ENCODE results near the gene MAP1S. TPM values are rescaled to one million over a fixed set of nuclear protein-coding genes. Genes with fewer than 3 reads are reported as not detected.

The MAP1S gene
- 56.5 and 63.1 TPM in 2 replicates for total RNA-seq
- long read RNA-seq, result 0 reads

GRCh38 chr19:17718947-17719711 lies at the start of gene MAP1S:
TSS of gene MAP1S (plus strand) at chr19:17719480. CDS start at chr19:17719503, 23 bp downstream.
- TF ChIP-seq CTCF (IDR thresholded peaks at IDR 0.05), result no peak
- H3K36me3 Mint-ChIP-seq (ENCODE audit: unreplicated experiment), result peaks cover 1% of the 10 kb centered on the region
- H3K9me3 Mint-ChIP-seq (ENCODE audit: unreplicated experiment), result no peaks in the 10 kb centered on the region
- peak; percentile 88 for DNase-seq (ENCODE audit: extremely low spot score, unreplicated experiment)
- H3K4me3 Mint-ChIP-seq (ENCODE audit: unreplicated experiment), result peak within 1 kb of the TSS; percentile 83
- peak within 1 kb of the TSS; percentile 74 for H3K27ac Mint-ChIP-seq (ENCODE audit: unreplicated experiment)
- no peaks in the 10 kb centered on the region for H3K27me3 Mint-ChIP-seq (ENCODE audit: unreplicated experiment)
- peaks cover 31% of the 10 kb centered on the region for H3K4me1 Mint-ChIP-seq (ENCODE audit: unreplicated experiment)

DNA sequence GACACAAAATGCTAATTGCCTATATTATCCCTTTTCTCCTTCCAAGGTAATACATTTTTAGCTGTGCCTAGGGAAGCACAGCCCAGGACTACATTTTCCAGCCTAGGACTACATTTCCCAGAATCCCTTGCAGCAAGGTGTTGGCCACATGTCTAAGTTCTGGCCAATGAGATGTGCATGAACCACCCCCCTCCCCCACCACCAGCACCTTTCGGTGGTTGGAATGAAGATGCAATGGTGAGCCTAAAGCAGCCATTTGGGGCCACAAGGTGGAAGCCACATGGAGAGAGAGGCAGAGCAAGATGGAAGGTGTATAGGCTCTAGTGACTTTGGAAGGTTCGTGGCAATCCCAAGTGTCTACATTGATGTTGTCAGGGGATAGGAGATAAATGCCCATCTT lies 47.4 kb upstream of the MAP1S start:
- H3K36me3 Mint-ChIP-seq (ENCODE audit: unreplicated experiment), result no peaks in the 10 kb centered on the region
- no peak overlapping the region for H3K4me3 Mint-ChIP-seq (ENCODE audit: unreplicated experiment)
- TF ChIP-seq CTCF (IDR thresholded peaks at IDR 0.05), result no peak
- H3K27ac Mint-ChIP-seq (ENCODE audit: unreplicated experiment), result no peak overlapping the region
- no peaks in the 10 kb centered on the region for H3K9me3 Mint-ChIP-seq (ENCODE audit: unreplicated experiment)
- peaks cover 2% of the 10 kb centered on the region for H3K27me3 Mint-ChIP-seq (ENCODE audit: unreplicated experiment)
- DNase-seq (ENCODE audit: extremely low spot score, unreplicated experiment), result no peak
- peaks cover 2% of the 10 kb centered on the region for H3K4me1 Mint-ChIP-seq (ENCODE audit: unreplicated experiment)

GRCh38 chr19:17673937-17674799 lies 45.1 kb upstream of the MAP1S start:
- DNase-seq (ENCODE audit: extremely low spot score, unreplicated experiment), result no peak
- no peaks in the 10 kb centered on the region for H3K36me3 Mint-ChIP-seq (ENCODE audit: unreplicated experiment)
- peaks cover 6% of the 10 kb centered on the region for H3K4me1 Mint-ChIP-seq (ENCODE audit: unreplicated experiment)
- H3K27ac Mint-ChIP-seq (ENCODE audit: unreplicated experiment), result no peak overlapping the region
- TF ChIP-seq CTCF (IDR thresholded peaks at IDR 0.05), result no peak
- no peaks in the 10 kb centered on the region for H3K9me3 Mint-ChIP-seq (ENCODE audit: unreplicated experiment)
- H3K4me3 Mint-ChIP-seq (ENCODE audit: unreplicated experiment), result no peak overlapping the region
- H3K27me3 Mint-ChIP-seq (ENCODE audit: unreplicated experiment), result peaks cover 2% of the 10 kb centered on the region

DNA sequence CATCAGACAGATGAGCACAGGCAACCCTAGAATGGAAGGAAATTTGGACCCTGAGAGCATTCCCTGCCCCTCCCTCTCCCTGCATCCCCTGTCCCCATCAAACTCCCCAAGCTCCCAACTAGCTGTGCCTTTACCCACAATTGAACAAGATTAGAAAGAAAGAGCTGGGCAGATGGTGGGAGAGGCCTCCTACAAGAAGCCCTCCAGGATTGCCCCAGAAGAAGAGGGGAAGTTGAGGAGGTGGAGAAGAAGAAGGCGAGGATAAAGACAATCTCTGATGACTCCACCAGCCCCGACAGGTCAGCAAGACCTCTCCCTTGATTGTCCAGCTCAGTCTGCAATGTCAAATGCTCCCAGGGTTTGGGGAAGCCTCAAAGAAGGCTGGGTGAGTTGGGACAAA lies 43.0 kb upstream of the MAP1S start:
- no peak overlapping the region for H3K4me3 Mint-ChIP-seq (ENCODE audit: unreplicated experiment)
- no peak for TF ChIP-seq CTCF (IDR thresholded peaks at IDR 0.05)
- H3K27ac Mint-ChIP-seq (ENCODE audit: unreplicated experiment), result no peak overlapping the region
- H3K27me3 Mint-ChIP-seq (ENCODE audit: unreplicated experiment), result peaks cover 2% of the 10 kb centered on the region
- H3K36me3 Mint-ChIP-seq (ENCODE audit: unreplicated experiment), result no peaks in the 10 kb centered on the region
- DNase-seq (ENCODE audit: extremely low spot score, unreplicated experiment), result no peak
- H3K9me3 Mint-ChIP-seq (ENCODE audit: unreplicated experiment), result no peaks in the 10 kb centered on the region
- peaks cover 22% of the 10 kb centered on the region for H3K4me1 Mint-ChIP-seq (ENCODE audit: unreplicated experiment)

DNA sequence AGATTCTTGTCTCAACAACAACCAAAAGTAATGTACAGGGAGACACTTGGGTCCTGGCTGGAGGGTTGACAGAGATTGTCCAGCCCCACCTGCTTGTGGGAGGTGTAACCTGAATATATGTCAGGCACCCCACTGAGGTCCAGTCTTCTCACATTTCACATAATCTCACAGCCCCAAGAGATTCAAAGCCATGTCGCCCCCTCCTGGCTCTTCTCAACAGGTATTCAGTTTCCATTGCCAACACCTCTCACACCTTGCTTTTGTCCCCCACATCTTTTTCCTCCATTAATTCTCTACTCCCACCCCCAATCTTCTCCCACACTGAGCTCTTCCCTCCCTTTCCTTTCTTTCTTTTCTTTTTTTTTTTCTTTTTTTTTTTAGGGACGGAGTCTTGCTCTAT lies 42.3 kb upstream of the MAP1S start:
- Mint-ChIP-seq H3K9me3 (ENCODE audit: unreplicated experiment) (no peaks in the 10 kb centered on the region), H3K4me3 (ENCODE audit: unreplicated experiment) (no peak overlapping the region), H3K4me1 (ENCODE audit: unreplicated experiment) (peaks cover 22% of the 10 kb centered on the region), H3K27ac (ENCODE audit: unreplicated experiment) (no peak overlapping the region), H3K36me3 (ENCODE audit: unreplicated experiment) (no peaks in the 10 kb centered on the region), H3K27me3 (ENCODE audit: unreplicated experiment) (peaks cover 2% of the 10 kb centered on the region)
- TF ChIP-seq CTCF (IDR thresholded peaks at IDR 0.05), result no peak
- no peak for DNase-seq (ENCODE audit: extremely low spot score, unreplicated experiment)
